ENCODE results near the gene DLX2. TPM values are rescaled to one million over a fixed set of nuclear protein-coding genes. Genes with fewer than 3 reads are reported as not detected.

DLX2 gene
- total and polyA plus RNA-seq, 10 of the 15 experiments (the other 5 are each of a cell fraction or from before 2014, with no cell fraction given), result 0.03 TPM; not detected in 9

- ATAC-seq (no peak), DNase-seq (ENCODE audit: low read depth, low spot score) (no peak), FAIRE-seq (no peak)
- in situ Hi-C loops (cut with MboI) (no loop called here), intact Hi-C loops (cut with micrococcal nuclease; ENCODE audit: unreplicated experiment) (no loop called here)
- H3K9ac ChIP-seq (ENCODE audit: control insufficient read depth, insufficient read depth, low read length), result no peak overlapping the region
- CTCF ChIA-PET, result interaction anchor here (1.0 to 1.8 kb wide), 5 partner anchors 13 to 452 kb away, joined by 3 to 6 read pairs (median 3); no protein-coding TSS in a partner anchor
- POLR2A ChIA-PET, result no interaction called here
- TF ChIP-seq ATF7 (IDR thresholded peaks at IDR 0.05; ENCODE audit: low read depth), result no peak
- H3K36me3 ChIP-seq (ENCODE audit: control insufficient read depth in 2 of 2, insufficient read depth in 2 of 2, low read length in 1 of 2), result no peaks in the 10 kb centered on the region
- BruUV-seq (replicated peaks), result no TSS peak
- H3K27me3 ChIP-seq (replicated peaks in 1 of 2; ENCODE audit: control insufficient read depth in 2 of 2, insufficient read depth in 2 of 2, low read length in 1 of 2), result no peaks in the 10 kb centered on the region
- SMC1A ChIA-PET (ENCODE audit: uncharacterized antibody, unreplicated experiment), result interaction anchor here (0.6 to 1.5 kb wide), 3 partner anchors 35 to 455 kb away, joined by 3 read pairs; partner anchors contain the start of gene DLX1
- WGBS (ENCODE audit: insufficient coverage, insufficient replicate concordance, low lambda C conversion rate, missing lambda C conversion rate), result 96% methylated on average over 1 of the region's 1 CpG
- no peak overlapping the region for H3K27ac ChIP-seq (ENCODE audit: control insufficient read depth, insufficient read depth)
- no peaks in the 10 kb centered on the region for H3K9me3 ChIP-seq (replicated peaks; ENCODE audit: control insufficient read depth, insufficient read depth, low read length)
- no peak overlapping the region for H3K4me3 ChIP-seq
- no peaks in the 10 kb centered on the region for H4K20me1 ChIP-seq (ENCODE audit: control insufficient read depth, insufficient read depth)
- no peaks in the 10 kb centered on the region for H3K79me2 ChIP-seq (ENCODE audit: control insufficient read depth, insufficient read depth, low read length)
- H3K4me2 ChIP-seq (ENCODE audit: control insufficient read depth, insufficient read depth), result no peak overlapping the region
- H2AFZ ChIP-seq (ENCODE audit: control insufficient read depth, low read depth, low read length), result no peak overlapping the region
- RAD21 ChIA-PET (ENCODE audit: unreplicated experiment), result no interaction called here
- H3K4me1 ChIP-seq (ENCODE audit: control insufficient read depth, insufficient read depth, low read length), result no peaks in the 10 kb centered on the region
These were observed 52.1 kb downstream of the DLX2 start for GRCh38 chr2:172050479-172051125.

- DNase-seq (ENCODE audit: low read depth, low spot score), result no peak
- H4K20me1 ChIP-seq (ENCODE audit: control insufficient read depth, insufficient read depth), result no peaks in the 10 kb centered on the region
- POLR2A ChIA-PET, result no interaction called here
- no peak overlapping the region for H3K9ac ChIP-seq (ENCODE audit: control insufficient read depth, insufficient read depth, low read length)
- CTCF ChIA-PET, result interaction anchor here (1.4 to 1.8 kb wide), 3 partner anchors 12 to 346 kb away, joined by 3 to 6 read pairs (median 5); no protein-coding TSS in a partner anchor
- SMC1A ChIA-PET (ENCODE audit: uncharacterized antibody, unreplicated experiment), result interaction anchor here (1.0 to 1.5 kb wide), 3 partner anchors 8 to 67 kb away, joined by 3 to 4 read pairs (median 3); no protein-coding TSS in a partner anchor
- no peak for ATAC-seq
- RAD21 ChIA-PET (ENCODE audit: unreplicated experiment), result no interaction called here
- in situ Hi-C loops (cut with MboI) (no loop called here), intact Hi-C loops (cut with micrococcal nuclease; ENCODE audit: unreplicated experiment) (no loop called here)
- BruUV-seq (replicated peaks), result no TSS peak
- TF ChIP-seq BRCA1 (IDR thresholded peaks at IDR 0.05; ENCODE audit: low read depth, low read length), result no peak
- TF ChIP-seq CBFB (IDR thresholded peaks at IDR 0.05; ENCODE audit: low read depth), result no peak
- no peak for TF ChIP-seq ELK1 (IDR thresholded peaks at IDR 0.05; ENCODE audit: low read depth, low read length)
- TF ChIP-seq NBN (IDR thresholded peaks at IDR 0.05), result no peak
- no peak for TF ChIP-seq SIX5 (IDR thresholded peaks at IDR 0.05; ENCODE audit: low read depth, low read length, severe bottlenecking)
- TF ChIP-seq ATF2 (IDR thresholded peaks at IDR 0.05; ENCODE audit: low read length), result no peak
- TF ChIP-seq RFX5 (IDR thresholded peaks at IDR 0.05; ENCODE audit: low read depth, low read length), result no peak
- TF ChIP-seq GABPA (IDR thresholded peaks at IDR 0.05; ENCODE audit: low read depth), result no peak
- no peak for TF ChIP-seq MTA2 (IDR thresholded peaks at IDR 0.05; ENCODE audit: low read depth)
- no peak for TF ChIP-seq POLR2A (IDR thresholded peaks at IDR 0.05; ENCODE audit: low read depth, low read length)
- TF ChIP-seq GATAD2B (conservative IDR thresholded peaks at IDR 0.05; ENCODE audit: low read depth), result no peak
- no peak for TF ChIP-seq ZNF622 (IDR thresholded peaks at IDR 0.05)
- TF ChIP-seq RB1 (IDR thresholded peaks at IDR 0.05; ENCODE audit: borderline replicate concordance), result no peak
- TF ChIP-seq TBL1XR1 (IDR thresholded peaks at IDR 0.05; ENCODE audit: low read depth, low read length), result no peak
- TF ChIP-seq ATF3 (IDR thresholded peaks at IDR 0.05; ENCODE audit: borderline replicate concordance, extremely low read depth, low read depth, low read length), result no peak
- no peak overlapping the region for H2AFZ ChIP-seq (ENCODE audit: control insufficient read depth, low read depth, low read length)
- 92% methylated on average over 2 of the region's 2 CpGs for WGBS (ENCODE audit: insufficient coverage, insufficient replicate concordance, low lambda C conversion rate, missing lambda C conversion rate)
- no peaks in the 10 kb centered on the region for H3K9me3 ChIP-seq (replicated peaks; ENCODE audit: control insufficient read depth, insufficient read depth, low read length)
- H3K4me2 ChIP-seq (ENCODE audit: control insufficient read depth, insufficient read depth), result no peak overlapping the region
- H3K4me1 ChIP-seq (ENCODE audit: control insufficient read depth, insufficient read depth, low read length), result no peaks in the 10 kb centered on the region
- no peaks in the 10 kb centered on the region for H3K36me3 ChIP-seq (ENCODE audit: control insufficient read depth in 2 of 2, insufficient read depth in 2 of 2, low read length in 1 of 2)
- H3K27ac ChIP-seq (ENCODE audit: control insufficient read depth, insufficient read depth), result no peak overlapping the region
- no peaks in the 10 kb centered on the region for H3K79me2 ChIP-seq (ENCODE audit: control insufficient read depth, insufficient read depth, low read length)
- no peak for FAIRE-seq
- no peak overlapping the region for H3K4me3 ChIP-seq
- H3K27me3 ChIP-seq (replicated peaks in 1 of 2; ENCODE audit: control insufficient read depth in 2 of 2, insufficient read depth in 2 of 2, low read length in 1 of 2), result no peaks in the 10 kb centered on the region
These were observed 53.1 kb downstream of the DLX2 start for GRCh38 chr2:172049567-172050120.
